Measurements from ENCODE around the gene CERS1.

CERS1 gene

GRCh38 chr19:18908917-18909619 lies 13.1 kb upstream of the CERS1 start:
- ChIA-PET POLR2A (no interaction called here), CTCF (interaction anchor here (2.0 kb wide), 1 partner anchor 10 kb away, joined by 7 read pairs; the partner anchor contains the start of genes COPE and DDX49)
- TF ChIP-seq, protein P1, sequence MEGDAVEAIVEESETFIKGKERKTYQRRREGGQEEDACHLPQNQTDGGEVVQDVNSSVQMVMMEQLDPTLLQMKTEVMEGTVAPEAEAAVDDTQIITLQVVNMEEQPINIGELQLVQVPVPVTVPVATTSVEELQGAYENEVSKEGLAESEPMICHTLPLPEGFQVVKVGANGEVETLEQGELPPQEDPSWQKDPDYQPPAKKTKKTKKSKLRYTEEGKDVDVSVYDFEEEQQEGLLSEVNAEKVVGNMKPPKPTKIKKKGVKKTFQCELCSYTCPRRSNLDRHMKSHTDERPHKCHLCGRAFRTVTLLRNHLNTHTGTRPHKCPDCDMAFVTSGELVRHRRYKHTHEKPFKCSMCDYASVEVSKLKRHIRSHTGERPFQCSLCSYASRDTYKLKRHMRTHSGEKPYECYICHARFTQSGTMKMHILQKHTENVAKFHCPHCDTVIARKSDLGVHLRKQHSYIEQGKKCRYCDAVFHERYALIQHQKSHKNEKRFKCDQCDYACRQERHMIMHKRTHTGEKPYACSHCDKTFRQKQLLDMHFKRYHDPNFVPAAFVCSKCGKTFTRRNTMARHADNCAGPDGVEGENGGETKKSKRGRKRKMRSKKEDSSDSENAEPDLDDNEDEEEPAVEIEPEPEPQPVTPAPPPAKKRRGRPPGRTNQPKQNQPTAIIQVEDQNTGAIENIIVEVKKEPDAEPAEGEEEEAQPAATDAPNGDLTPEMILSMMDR (IDR thresholded peaks at IDR 0.05; ENCODE audit: control extremely low read depth, extremely low read depth, low read depth, missing control alignments) = no peak
- DNase-seq (ENCODE audit: extremely low spot score) = no peak

GRCh38 chr19:18906605-18907519 lies 10.9 kb upstream of the CERS1 start:
- ChIA-PET CTCF (no interaction called here), POLR2A (interaction anchor here (1.5 kb wide), 1 partner anchor 12 kb away, joined by 4 read pairs; the partner anchor contains the start of genes COPE and DDX49)
- DNase-seq (ENCODE audit: extremely low spot score) = no peak

DNA sequence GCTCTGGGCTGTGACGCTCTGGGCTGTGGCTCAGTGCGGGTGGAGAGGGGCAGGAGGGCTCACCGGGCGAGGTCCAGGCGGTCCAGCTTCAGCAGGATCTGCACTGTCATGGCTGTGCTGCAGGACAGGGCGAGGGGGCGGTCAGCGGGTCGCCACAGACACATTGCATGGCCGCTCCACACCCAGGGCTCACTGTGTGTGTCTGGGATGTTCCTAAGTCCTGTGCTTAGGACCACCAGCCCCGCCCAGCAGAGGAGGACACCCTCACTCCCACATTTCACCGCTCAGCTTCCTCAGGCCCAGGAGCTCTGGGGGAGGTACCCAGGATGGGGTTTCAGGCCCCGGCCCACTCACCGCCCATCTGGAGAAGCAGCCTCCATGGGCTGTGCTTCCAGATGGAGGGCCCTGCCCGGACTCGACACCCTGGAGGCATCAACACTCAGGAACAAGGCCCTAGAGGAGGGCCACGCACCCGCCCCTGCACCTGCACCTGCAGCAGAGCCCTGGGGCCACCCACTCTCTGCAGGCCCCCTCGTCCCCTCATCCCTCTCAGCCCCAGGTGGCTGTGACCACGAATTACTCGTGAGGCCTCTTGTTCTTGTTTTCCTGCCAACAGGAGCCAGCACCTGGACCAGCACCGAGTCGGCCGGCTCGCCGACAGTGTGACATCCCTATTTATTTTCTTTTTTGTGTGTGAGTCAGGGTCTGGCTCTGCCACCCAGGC lies 9.7 kb upstream of the CERS1 start:
- ChIA-PET POLR2A (no interaction called here), CTCF (interaction anchor here (1.3 kb wide), 1 partner anchor 25 kb away, joined by 4 read pairs; no protein-coding TSS in a partner anchor)
- TF ChIP-seq, protein P1 (IDR thresholded peaks at IDR 0.05; ENCODE audit: control extremely low read depth, extremely low read depth, low read depth, missing control alignments) = no peak
- DNase-seq (ENCODE audit: extremely low spot score) = no peak

More at GRCh38 chr19:18906605-18907519, 10.9 kb upstream of the CERS1 start:
- TF ChIP-seq, protein P1 (IDR thresholded peaks at IDR 0.05; ENCODE audit: control extremely low read depth, extremely low read depth, low read depth, missing control alignments) = no peak

DNA sequence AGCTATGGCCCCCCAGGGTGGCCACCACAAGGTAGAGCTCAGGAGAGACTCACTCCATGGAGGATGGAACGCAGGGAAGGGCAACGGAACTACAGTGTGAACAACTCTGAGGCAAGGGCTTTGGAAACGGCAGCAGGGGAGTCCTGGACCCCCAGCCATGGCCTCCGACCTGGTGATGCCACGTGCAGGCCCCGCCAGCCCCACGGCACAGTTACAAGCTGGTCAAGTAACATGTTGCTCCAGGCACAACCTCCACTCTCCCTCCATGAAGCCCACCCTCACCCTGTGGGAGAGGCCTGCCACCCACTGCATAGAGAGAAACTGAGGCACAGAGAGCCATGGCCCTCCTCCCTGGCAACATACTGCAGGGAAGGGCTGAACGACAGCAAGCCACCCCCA lies 9.1 kb upstream of the CERS1 start:
- TF ChIP-seq, protein P1 (IDR thresholded peaks at IDR 0.05; ENCODE audit: control extremely low read depth, extremely low read depth, low read depth, missing control alignments) = no peak
- POLR2A ChIA-PET = no interaction called here
- CTCF ChIA-PET = interaction anchor here (1.3 kb wide), 1 partner anchor 25 kb away, joined by 4 read pairs; no protein-coding TSS in a partner anchor

GRCh38 chr19:18904334-18905057 lies 8.5 kb upstream of the CERS1 start:
- ChIA-PET POLR2A (no interaction called here), CTCF (interaction anchor here (1.3 kb wide), 1 partner anchor 24 kb away, joined by 4 read pairs; no protein-coding TSS in a partner anchor)
- no peak for DNase-seq (ENCODE audit: extremely low spot score)
- TF ChIP-seq, protein P1 (IDR thresholded peaks at IDR 0.05; ENCODE audit: control extremely low read depth, extremely low read depth, low read depth, missing control alignments) = no peak

More for the DNA sequence above, 9.1 kb upstream of the CERS1 start:
- DNase-seq (ENCODE audit: extremely low spot score) = no peak

Data from GM10248 (cell line).